Pons (tissue), 1 donor: Measurements from ENCODE around the gene TRAF7.

Source experiments
- DNase-seq: peaks from one replicate; pipeline ENCODE4 v3.0.0-alpha.2; 2016; ENCODE audit warnings: low spot score

TRAF7 gene

DNA sequence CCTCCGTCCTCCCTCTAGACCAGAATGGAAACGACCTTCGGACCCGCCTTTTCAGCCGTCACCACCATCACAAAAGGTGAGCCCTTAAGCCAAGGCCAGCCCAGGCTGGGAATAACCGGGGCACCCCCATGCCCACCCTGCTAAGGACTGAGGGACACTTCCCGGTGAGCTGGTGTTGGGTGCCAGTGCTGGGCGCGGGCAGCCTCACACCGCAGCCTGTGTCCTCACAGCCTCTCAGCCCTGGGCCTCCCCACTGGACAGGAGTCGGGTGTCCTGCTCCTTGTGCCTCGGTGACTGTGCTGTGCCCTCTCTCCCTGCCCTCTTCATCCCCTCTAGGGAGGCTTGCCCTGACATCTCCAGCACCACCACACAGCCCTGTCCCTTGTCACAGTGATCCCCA lies 10.3 kb downstream of the TRAF7 start:
- DNase-seq, result no peak

DNA sequence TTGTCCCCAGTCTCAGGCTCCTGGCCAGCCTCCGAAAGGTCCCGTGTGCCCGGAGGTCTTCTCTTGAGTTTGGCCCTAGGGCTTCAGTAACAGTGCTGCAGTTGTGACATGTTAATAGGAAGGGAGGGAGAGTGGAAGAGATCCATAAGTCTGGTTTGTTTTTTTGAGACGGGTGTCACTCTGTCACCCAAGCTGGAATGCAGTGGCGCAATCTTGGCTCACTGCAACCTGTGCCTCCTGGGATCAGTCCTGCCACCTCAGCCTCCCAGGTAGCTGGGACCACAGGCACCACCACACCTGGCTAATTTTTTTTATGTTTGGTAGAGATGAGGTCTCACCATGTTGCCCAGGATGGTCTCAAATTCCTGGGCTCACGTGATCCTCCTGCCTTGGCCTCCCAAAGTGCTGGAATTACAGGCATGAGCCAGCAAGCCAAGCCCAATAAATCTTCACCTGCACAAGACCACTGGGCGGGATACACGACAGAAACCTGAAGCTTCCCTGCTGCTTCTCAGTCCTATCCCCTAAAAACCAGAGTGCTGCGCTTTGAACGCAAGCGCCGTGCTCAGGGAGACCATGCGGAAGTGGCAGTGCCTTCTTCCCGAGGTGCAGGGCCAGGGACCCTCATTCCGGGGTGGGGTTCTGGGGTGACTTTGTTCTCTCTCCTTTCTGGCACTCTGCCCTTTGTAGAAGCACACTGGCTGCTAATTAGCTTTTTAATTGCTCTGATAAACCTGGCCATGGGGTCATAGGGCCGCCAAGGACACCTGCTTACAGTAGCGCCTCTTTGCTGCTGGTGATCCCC lies 10.9 kb downstream of the TRAF7 start:
- no peak for DNase-seq

DNA sequence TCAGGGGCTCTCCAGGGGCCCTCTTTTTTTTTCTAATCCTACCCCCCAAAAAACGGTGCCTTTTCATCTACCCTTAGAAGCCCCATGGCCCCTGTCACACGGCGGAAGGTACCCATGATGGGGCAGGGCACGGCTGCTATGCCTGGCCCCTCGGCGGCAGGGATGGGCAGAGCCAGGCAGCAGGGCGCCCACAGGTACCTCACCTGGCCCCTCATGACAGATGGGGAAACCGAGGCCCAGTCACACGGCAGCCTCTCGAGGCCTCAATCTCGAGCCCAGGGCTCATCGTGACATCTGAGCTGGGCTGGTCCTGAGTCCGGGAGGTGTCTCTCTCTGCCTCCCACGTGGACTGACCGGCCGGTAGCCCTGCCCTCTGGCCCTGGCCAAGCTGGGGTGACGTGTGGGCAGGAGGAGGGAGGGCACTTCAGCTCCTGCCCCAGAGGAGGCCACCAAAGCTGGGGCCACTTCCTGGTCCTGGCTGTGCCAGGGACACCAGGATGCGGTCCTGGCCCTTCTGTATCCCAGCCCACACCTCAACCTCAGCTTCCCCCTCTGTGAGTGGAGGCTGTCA lies 11.6 kb downstream of the TRAF7 start:
- no peak for DNase-seq

DNA sequence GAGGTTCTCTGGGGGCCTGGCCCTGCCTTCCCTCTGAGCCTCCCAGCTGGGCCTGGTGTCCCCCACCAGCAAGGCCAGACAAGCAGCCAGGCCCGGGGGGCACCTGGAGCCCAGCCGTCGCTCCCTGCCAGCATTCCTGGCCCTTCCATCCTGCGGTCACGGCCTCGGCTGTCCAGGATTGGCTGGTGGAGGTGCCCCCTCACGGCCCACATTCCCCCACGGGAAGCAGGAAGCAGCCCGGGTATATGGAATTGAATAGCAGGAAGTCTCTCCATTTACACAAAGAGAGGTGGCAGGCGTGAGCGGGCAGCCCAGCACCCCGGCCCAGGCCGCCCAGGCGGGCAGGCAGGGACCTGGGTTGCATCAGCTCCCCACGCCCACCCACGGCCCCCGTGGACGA lies 14.5 kb downstream of the TRAF7 start:
- DNase-seq, result no peak

DNA sequence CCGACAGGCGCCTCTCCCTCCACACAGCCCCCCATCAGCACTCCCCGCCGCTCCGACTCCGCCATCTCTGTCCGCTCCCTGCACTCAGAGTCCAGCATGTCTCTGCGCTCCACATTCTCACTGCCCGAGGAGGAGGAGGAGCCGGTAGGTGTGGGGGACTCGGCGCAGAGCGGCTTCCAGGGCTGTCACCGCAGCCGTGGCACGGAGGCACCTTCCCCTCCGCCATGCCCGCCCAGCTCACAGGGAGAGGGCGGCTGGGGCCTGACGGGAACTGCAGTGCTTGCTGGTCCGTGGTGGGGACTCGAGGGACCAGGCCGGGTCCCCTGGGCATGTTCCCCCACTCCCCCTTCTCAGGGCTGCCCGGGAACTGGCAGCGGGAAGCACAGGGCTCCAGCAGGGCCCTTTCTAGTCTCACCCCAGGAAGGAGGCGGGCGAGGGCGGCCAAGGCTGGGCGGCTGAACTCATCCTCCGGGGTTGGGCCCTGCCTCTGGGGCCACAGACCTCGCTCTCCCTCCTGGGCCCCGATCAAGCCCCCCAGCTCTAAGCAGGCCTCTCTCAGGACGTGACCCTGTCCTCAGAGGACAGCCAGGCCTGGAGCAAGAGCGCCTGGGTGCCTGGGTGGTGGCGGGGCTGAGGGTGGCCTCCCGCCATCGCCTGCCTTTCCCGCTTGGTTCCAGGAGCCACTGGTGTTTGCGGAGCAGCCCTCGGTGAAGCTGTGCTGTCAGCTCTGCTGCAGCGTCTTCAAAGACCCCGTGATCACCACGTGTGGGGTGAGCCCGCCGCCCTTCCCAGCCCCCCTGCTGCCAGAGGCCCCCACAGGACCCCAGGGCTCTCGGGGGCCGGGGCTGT lies 15.2 kb downstream of the TRAF7 start:
- DNase-seq, result no peak

DNA sequence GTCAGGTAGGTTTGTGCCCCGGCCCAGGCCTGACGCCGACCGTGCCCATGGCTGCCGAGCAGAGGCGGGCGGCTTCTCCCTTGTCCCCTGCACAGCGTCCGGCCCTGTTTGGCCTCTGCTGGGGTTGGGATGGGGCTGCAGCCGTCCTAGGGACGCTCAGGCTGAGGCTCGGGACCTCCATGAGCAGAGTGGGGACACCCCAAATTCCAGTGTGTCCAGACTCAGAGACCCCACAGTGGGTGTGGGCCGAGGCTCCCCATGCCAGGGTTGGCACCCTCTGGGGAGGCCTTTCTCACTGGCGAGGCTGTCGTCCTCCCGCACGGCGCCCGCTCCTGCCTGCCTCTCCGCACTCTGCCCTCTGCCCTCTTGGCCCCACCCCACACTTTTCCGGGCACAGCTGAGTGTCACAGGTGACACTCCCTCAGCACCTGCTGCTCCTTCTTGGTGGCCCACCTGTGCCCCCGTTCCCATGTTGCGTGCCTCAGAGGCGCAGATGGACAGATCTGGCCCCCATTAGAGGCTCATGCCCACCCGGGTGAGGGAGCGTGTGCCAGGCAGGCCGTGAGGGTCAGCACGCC lies 16.1 kb downstream of the TRAF7 start:
- no peak for DNase-seq

DNA sequence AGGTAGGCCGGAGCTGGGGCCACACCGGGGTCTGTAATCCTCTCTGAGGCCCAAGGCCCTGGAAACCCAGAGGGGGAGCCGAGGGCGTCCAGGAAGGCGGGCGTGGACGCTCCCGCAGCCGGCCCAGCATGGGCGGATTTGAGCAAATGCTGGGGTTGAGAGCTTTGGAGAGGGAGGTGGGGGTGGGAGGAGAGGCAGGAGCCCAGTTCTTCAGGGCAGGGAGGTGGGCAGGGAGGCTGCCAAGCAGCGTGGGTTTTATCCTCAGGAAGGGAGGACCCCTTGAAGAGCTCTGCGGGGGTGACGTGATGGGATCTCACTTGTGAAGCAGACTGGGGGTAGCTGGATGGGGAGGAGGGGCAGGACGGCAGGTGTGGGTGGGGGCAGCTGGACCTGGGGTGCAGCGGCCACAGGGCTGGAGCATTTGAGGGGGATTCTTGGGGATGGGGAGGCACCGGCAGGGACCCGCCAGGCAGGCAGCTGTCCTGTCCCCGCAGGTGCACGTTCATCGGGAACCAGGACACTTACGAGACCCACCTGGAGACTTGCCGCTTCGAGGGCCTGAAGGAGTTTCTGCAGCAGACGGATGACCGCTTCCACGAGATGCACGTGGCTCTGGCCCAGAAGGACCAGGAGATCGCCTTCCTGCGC lies 17.2 kb downstream of the TRAF7 start:
- no peak for DNase-seq

DNA sequence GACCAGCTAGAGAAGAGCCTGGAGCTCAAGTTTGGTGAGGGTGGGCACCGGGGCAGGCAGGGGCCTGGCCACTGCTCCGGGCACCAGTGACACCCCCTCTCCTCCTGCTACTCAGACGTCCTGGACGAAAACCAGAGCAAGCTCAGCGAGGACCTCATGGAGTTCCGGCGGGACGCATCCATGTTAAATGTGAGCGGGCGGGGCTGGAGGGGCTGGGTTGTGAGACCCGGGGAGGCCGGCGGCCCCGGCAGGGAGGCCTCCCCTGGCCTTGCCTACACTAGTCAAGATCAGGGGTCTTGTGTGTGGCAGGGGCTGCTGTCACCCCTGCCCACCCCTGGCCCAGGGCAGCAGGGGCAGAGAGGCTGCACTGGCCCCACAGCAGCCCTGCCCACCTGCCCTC lies 17.8 kb downstream of the TRAF7 start:
- DNase-seq, result no peak

DNA sequence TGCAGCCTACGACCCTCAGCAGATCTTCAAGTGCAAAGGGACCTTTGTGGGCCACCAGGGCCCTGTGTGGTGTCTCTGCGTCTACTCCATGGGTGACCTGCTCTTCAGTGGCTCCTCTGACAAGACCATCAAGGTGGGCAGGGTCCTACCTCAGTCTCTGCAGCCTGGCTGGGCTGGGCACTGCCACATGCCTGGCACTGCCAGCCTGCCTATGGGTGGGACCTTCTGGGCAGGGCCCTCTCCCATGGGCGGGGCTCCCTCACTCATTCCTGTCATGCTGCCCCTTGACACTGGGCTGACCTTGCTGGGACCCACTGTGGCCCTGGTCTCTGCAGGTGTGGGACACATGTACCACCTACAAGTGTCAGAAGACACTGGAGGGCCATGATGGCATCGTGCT lies 18.3 kb downstream of the TRAF7 start:
- no peak for DNase-seq

DNA sequence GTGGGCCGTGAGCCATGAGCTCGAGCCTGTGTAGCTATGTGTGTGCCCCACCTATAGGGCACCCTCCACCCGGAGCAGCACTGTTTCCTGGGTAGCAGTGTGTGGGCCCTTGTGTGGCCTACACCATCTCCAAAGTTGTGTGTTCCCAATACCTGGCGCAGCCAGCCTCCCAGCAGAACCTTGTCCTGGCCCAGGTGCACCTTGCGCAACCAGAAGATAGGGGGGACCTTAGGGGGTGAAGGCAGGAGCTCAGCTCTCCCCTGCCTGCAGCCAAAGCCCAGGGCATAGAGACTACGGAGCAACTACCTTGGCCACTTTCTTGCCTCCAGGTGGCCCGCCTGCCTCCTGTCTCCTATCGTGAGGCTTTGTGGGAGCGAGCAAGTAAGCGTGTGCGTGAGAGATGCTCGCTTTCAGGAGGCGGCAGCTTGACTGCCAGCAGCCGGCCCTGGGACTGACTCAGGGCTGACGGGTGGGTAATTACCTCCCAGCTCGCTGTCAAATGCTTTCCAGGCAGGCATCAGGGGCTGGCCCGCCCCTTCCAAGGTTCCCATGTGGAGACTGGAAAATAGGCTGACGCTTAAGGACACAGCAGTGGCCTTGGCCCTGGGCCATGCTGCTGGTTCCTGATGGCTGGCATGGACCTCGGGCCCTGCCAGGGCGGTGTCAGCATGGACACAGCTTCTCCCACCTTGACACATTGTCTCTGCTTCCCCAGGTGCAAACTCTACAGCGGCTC lies 19.0 kb downstream of the TRAF7 start:
- DNase-seq, result no peak

DNA sequence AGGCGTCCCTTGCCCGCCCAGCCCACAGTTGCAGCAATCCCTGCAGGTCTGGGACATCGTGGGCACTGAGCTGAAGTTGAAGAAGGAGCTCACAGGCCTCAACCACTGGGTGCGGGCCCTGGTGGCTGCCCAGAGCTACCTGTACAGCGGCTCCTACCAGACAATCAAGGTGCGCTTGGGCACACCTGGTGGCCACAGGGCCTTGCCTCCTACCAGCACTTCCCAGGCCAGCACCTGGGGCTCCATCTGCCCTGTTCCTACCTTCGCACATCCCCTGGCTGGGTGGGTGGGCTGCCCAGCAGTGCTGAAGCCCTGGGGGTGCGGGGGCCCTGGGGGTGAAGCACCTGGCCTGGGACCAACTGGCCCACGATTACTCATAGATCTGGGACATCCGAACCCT lies 19.9 kb downstream of the TRAF7 start:
- no peak for DNase-seq

DNA sequence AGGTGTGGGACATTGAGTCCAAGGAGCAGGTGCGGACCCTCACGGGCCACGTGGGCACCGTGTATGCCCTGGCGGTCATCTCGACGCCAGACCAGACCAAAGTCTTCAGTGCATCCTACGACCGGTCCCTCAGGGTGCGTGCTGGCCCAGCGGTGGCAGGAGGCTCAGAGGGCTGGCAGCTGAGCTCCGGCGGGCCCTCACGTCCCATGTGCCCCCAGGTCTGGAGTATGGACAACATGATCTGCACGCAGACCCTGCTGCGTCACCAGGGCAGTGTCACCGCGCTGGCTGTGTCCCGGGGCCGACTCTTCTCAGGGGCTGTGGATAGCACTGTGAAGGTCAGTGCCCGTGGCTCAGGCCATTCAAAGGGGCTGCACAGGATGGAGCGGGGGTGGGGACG lies 20.5 kb downstream of the TRAF7 start:
- no peak for DNase-seq

DNA sequence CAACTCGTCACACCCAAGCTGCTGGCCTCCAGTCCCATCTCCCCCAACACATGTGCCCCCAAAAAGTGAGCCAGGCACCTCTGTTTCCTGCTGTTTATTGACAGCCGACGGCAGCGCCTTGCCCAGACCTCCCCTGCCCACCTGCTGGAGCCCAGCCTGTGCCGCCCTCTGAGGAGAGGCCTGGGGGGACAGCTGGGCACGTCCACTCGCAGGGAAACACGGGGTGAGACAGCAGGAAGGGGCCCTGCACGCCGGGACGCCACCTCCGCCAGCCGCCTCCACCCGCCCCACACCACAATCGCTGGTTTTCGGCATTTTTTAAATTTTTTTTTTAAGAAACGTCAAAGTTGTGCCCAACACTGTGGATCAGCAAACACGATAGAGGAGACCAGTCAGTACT lies 21.5 kb downstream of the TRAF7 start:
- no peak for DNase-seq

DNA sequence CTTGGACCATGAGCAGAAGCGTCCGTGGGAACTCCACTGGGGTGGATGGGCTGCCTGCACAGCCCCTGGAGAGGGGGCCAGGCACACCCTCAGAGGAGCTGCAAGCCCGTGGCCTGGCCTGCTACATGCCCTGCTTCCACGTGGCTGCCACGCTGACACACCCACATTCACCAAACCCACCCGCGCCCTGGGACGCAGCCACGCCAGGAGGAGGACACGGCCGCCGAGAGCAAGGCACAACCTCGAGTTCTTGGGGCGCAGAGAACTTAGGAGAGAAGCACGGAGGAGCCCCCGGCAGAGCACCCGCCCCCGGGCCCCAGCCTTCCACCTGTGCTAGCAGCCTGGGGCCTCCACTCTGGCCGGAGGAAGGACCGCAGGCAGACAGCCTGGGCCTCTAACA lies 22.0 kb downstream of the TRAF7 start:
- DNase-seq, result no peak

DNA sequence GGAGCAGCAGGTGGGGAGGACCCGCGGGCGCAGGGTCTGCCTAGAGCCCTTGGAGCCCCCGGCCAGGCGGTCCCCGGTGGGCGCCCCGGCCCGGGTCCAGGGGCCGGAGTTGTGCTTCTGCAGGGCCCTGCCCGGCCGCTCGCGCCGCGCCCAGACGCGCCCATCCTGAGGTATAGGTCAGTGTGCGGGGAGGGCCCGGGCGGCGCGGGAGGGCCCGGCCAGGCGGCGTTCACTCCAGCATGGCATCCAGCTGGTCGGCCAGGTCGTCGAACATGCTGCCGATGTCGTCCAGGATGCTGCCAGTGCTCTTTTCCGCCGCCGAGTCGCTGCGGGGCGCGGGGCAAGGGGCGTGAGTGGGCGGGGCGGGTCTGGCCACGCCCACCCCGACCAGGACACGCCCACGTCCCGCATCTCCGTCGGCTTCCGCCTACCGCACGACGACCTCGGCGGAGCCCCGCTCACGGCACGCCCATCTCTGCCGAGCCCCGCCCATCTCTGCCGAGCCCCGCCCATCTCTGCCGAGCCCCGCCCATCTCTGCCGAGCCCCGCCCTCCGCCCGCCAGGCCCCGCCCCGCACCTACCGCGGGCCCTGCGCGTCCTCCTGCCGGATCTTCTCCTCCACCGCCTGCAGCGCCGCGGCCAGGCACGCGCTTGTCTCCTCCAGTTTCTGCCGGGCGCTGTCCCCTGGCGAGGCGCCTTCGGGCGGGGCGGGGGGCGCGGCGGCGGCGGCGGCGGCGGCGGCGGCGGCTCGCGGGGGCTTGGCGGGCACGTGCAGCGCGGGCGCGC lies 22.9 kb downstream of the TRAF7 start:
- DNase-seq, result no peak

DNA sequence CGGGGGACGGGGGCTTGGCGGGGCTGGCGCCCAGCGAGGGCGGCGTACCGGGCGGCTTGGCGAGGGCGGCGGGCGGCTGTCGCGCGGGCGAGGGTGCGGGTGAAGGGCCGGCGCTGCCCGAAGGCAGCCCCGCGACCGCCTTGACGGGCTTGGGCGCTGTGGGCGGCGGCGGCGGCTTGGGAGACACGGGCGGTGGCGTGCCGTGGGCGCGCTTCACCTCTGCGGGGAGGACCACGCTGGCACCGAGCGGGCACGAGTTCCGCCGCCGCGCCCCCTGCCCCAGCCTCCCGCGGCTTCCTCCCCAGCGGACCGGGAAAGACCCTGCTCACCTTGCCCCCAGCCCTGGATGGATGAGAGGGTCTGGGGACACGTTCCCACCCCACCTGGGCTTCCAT lies 23.5 kb downstream of the TRAF7 start:
- no peak for DNase-seq

DNA sequence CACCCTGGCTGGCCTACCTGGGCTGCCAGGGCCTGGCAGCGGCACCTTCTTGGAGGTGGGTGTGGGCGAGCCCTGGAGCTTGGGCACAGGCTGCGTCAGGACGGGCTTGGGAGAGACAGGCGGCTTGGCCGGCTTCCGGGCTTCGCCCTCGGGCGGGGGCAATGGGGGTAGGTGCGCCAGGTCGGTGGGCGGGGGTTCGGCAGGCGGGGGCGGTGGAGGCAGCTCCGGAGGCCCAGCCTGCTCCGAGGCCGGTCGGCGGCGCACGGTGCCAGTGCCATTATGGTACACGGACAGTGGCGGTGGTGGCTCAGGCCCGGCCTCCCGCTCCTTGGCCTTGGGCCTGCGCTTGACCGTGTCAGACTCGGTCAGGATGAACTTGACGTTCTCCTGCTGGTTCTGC lies 24.0 kb downstream of the TRAF7 start:
- DNase-seq, result no peak

DNA sequence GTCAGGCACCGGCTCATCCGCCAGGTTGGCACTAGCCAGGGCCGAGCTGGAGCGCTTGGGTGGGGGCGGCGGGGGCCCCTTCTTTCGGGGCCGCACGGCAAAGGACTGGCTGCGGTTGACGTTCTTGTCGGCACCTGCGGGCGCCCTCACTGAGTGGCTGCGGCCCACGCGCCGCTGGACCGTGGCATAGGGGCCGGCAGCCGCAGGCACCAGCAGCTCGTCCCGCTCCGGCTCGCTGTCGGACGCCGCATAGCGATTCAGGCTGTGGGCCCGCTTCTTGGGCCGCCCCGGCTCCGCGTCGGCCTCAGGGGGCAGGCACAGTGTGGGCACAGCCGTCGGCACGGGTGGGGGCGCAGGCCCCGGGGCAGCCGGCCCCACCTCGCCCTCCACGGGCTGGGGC lies 24.9 kb downstream of the TRAF7 start:
- no peak for DNase-seq

DNA sequence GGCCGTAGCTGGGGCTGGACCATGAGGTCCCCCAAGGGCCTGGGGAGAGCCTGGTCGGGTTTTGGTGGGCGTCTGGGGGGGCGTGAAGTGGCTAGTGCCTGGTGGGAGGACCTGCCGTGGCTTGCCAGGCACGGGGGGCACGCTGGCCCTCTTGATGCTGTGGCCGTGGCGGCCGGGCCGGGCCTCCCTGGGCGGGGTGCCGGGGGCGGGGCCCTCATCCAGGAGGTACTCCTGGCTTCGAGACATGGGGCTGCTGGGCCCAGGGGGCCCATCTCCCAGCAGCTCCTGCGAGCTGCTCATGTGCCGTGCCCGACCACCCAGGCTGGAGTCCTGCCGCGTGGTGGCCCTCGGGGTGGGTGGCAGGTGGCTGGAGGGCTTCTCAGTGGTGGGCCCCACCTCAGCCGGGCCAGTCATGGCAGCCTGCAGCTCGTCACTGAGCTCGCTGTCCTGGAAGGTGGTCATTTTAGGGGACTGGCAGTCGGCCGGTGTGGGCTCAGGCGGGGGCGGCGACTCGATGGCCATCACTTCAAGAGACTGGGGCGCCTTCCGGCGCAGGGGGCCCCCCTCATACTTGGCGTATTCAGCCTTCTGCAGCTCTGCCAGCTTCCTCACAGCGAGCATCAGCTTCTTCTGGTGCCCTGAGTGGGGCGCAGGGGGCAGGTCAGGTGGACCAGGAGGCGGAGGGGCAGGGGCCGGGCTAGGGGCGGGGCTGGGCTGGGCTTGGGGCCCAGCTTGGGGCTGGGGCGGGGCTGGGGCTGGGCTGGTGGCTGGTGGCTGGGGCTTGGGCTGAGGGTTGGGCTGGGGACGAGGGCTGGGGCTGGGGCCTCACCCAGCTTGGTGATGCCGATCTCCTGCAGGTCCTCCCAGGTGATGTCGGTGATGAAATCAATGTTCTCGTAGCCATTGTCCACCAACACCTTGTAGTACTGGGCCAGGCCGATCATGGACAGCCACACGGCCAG lies 25.7 kb downstream of the TRAF7 start:
- no peak for DNase-seq

DNA sequence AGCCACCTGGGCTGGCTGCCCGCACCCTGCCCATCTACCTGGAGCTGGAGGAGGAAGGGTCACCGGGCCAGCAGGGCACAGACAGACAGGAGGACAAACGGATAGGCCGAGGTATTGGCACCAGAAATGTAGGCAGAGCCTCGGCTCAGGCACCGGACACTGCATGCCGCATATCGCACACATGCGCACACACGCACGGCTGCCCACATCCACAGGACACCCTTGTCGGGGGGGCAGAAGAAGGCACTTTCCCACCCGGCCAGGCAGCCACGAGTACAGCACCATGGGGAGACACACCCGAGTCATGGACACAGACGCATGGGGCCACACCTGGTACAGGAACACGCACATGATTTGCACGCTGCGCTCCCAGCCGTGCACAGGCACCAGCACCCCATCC lies 26.4 kb downstream of the TRAF7 start:
- DNase-seq, result no peak
